Heart left ventricle (tissue), 16 donors: ENCODE results near the gene PTPRN2. TPM values are rescaled to one million over a fixed set of nuclear protein-coding genes. Genes with fewer than 3 reads are reported as not detected.
A peak's percentile ranks its signal among the peaks of the same experiment; 100 is the strongest.

Experiments used
- ATAC-seq, 4 donors: fragments of 200-7000 bp; cut with Tn5 transposase; one replicate each; pipeline ENCODE4 v1.9.1; 2020 to 2022; ENCODE audit warnings: moderate library complexity in 4 of 4, mild to moderate bottlenecking in 3 of 4, moderate number of reproducible peaks in 1 of 4
- DNase-seq, 5 donors: peaks; one replicate each; pipeline ENCODE4 v3.0.0-alpha.2; 2020
- H3K27ac ChIP-seq, 12 donors: fragments of 200-600 bp; sonication (generic) in 4 of 12; one replicate each; pipeline versions ENCODE4 v1.5.0 to v1.8.0; 2016 to 2022; ENCODE audit warnings: mild to moderate bottlenecking in 2 of 12
- H3K27me3 ChIP-seq, 9 donors: fragments of 200-600 bp; sonication (generic) in 2 of 9; one replicate each; pipeline versions ENCODE4 v1.5.1 to v1.8.0; 2016 to 2022; ENCODE audit warnings: mild to moderate bottlenecking in 3 of 9
- H3K36me3 ChIP-seq, 9 donors: fragments of 200-600 bp; sonication (generic) in 2 of 9; one replicate each; pipeline versions ENCODE4 v1.5.0 to v1.8.0; 2018 to 2022; ENCODE audit warnings: mild to moderate bottlenecking in 2 of 9
- H3K4me1 ChIP-seq, 12 donors: fragments of 200-600 bp; sonication (generic) in 4 of 12; one replicate each; pipeline versions ENCODE4 v1.5.0 to v1.8.0; 2016 to 2022; ENCODE audit warnings: mild to moderate bottlenecking in 3 of 12
- H3K4me3 ChIP-seq, 12 donors: fragments of 200-600 bp; sonication (generic) in 4 of 12; one replicate each; pipeline versions ENCODE4 v1.5.0 to v1.8.0; 2017 to 2022; ENCODE audit warnings: mild to moderate bottlenecking in 9 of 12, moderate library complexity in 4 of 12
- H3K9me3 ChIP-seq, 12 donors: fragments of 200-600 bp; sonication (generic) in 4 of 12; one replicate each; pipeline versions ENCODE4 v1.5.0 to v1.8.0; 2016 to 2022; ENCODE audit warnings: mild to moderate bottlenecking in 1 of 12
- CTCF ChIP-seq, 12 donors: fragments of 200-600 bp; sonication (generic) in 4 of 12; IDR thresholded peaks; one replicate each; pipeline versions ENCODE4 v1.5.0 to v1.8.0; 2018 to 2022; ENCODE audit warnings: antibody characterized with exemption in 12 of 12, mild to moderate bottlenecking in 5 of 12
- POLR2A ChIP-seq, 2 donors: fragments of 450-650 bp; IDR thresholded peaks; one replicate each; pipeline ENCODE4 v1.6.1; 2017; ENCODE audit warnings: antibody characterized with exemption in 2 of 2, mild to moderate bottlenecking in 2 of 2, moderate library complexity in 2 of 2
- WGBS, 4 donors: extraction: QIAGEN DNeasy Blood & Tissue Kit in 2 of 4; methylation state at CpG; one replicate each; pipeline versions ENCODE4 v1.1.5 to v1.1.7; 2013 to 2018; 5-methylcytosine and 5-hydroxymethylcytosine counted together
- intact Hi-C, 10 donors: fragments of 100-400 bp; cut with DNase I; formaldehyde crosslinking; loops; one replicate each; pipeline versions ENCODE4 v1.11.1 to v1.14.2; 2022
- polyA plus RNA-seq, 2 donors: library from polyadenylated mRNA; stranded (reverse); fragments of 200-250 nt; gene quantifications; one replicate each; pipeline ENCODE4 v1.2.3, GENCODE V29; 2013
- total RNA-seq, 9 donors: library from RNA; depleted of rRNA in 2 of 9; stranded (reverse); fragments of >200 nt in 2 of 9; fragmentation: NEBNext Ultra II Directional in 3 of 9; extraction: Animal tissue kit (Norgen Biotek cat#: 25700) in 3 of 9; gene quantifications; one replicate each; pipeline versions ENCODE4 v1.1.0 to v1.2.4, GENCODE V29; 2016 to 2023
- donor health status: ischemic (EF 13 %, LVEDD 7.1; RV severe dilation, severe dysfunction).
- donor health status: healthy with polysubstance abuse.
- donor health status: DM: no; HTN: yes; CAD: no.
- donor health status: DM: no; HTN: no; CAD: no.
- donor health status: ischemic (EF 25% LVEDD 6.9; RV normal size, moderate dysfunction).
- donor health status: ischemic (EF 25% LVEDD 5.7; RV mildly dilated, moderate dysfunction).
- donor health status: healthy.
- donor health status: DM: yes; HTN: yes; CAD: no.
- donor health status: ischemic (EF 35%, LVEDD 5.7; RV mildly dilated, moderate dysfunction).
- donor health status: nonischemic (EF 11% LVEDD 7.7; RV severe dilation, severe dysfunction).
- donor health status: DM: yes; HTN: yes; CAD: no.
- donor health status: PGD.
- donor health status: ischemic (EF 29% LVEDD 5.4; RV normal size, mild dysfunction).
- donor health status: nonischemic (EF 23%, LVEDD 6.1; RV moderate dilation, normal function).

The PTPRN2 gene
- total and polyA plus RNA-seq, 11 donors = 0.61 to 2.3 (median 1.3) TPM

GRCh38 chr7:158054611-158055010, 533.0 kb downstream of the PTPRN2 start:
- DNase-seq (peak in 1 of 5 donors; percentile 10), ATAC-seq (no peak)
- Histone ChIP-seq H3K27me3 (no peaks in the 10 kb centered on the region), H3K4me3 (no peak overlapping the region), H3K4me1 (peaks cover 0 to 8% (median 0%) of the 10 kb centered on the region in 12 donors), H3K36me3 (no peaks in the 10 kb centered on the region), H3K9me3 (peaks cover 0 to 6% (median 0%) of the 10 kb centered on the region in 12 donors), H3K27ac (no peak overlapping the region)
- TF ChIP-seq CTCF (IDR thresholded peaks at IDR 0.05) = no peak
- no peak for TF ChIP-seq POLR2A (IDR thresholded peaks at IDR 0.05)
- intact Hi-C loops = no loop called here
- 85 to 90% (median 88%) methylated on average over 11 of the region's 11 CpGs for whole genome bisulfite sequencing, 4 donors

GRCh38 chr7:158054081-158054480, 533.5 kb downstream of the PTPRN2 start:
- no peak for ATAC-seq
- no peak for DNase-seq
- no peak overlapping the region for H3K27ac ChIP-seq
- H3K4me1 ChIP-seq = peaks cover 0 to 8% (median 0%) of the 10 kb centered on the region in 12 donors
- H3K9me3 ChIP-seq = peaks cover 0 to 6% (median 0%) of the 10 kb centered on the region in 12 donors
- TF ChIP-seq POLR2A (IDR thresholded peaks at IDR 0.05) (no peak), CTCF (IDR thresholded peaks at IDR 0.05) (no peak)
- no peak overlapping the region for H3K4me3 ChIP-seq
- no peaks in the 10 kb centered on the region for H3K27me3 ChIP-seq
- intact Hi-C loops = no loop called here
- 89 to 93% (median 90%) methylated on average over 8 of the region's 8 CpGs for WGBS, 4 donors
- no peaks in the 10 kb centered on the region for H3K36me3 ChIP-seq

- intact Hi-C loops = no loop called here
- DNase-seq (no peak), ATAC-seq (no peak)
- Histone ChIP-seq H3K4me3 (no peak overlapping the region), H3K36me3 (no peaks in the 10 kb centered on the region), H3K4me1 (peaks cover 0 to 8% (median 0%) of the 10 kb centered on the region in 12 donors), H3K27ac (no peak overlapping the region), H3K27me3 (no peaks in the 10 kb centered on the region), H3K9me3 (peaks cover 0 to 6% (median 0%) of the 10 kb centered on the region in 12 donors)
- TF ChIP-seq POLR2A (IDR thresholded peaks at IDR 0.05) (no peak), CTCF (IDR thresholded peaks at IDR 0.05) (no peak)
- WGBS, 4 donors = 84 to 91% (median 88%) methylated on average over 14 of the region's 14 CpGs
These were observed 534.3 kb downstream of the PTPRN2 start for GRCh38 chr7:158053183-158053915.

- Histone ChIP-seq H3K27ac (no peak overlapping the region), H3K4me1 (peaks cover 0 to 8% (median 0%) of the 10 kb centered on the region in 12 donors), H3K9me3 (peaks cover 0 to 1% (median 0%) of the 10 kb centered on the region in 12 donors), H3K4me3 (no peak overlapping the region), H3K36me3 (no peaks in the 10 kb centered on the region), H3K27me3 (no peaks in the 10 kb centered on the region)
- DNase-seq = no peak
- TF ChIP-seq POLR2A (IDR thresholded peaks at IDR 0.05) (no peak), CTCF (IDR thresholded peaks at IDR 0.05) (no peak)
- intact Hi-C loops = no loop called here
- 81 to 83% (median 82%) methylated on average over 21 to 24 of the region's 24 CpGs for WGBS, 4 donors
- no peak for ATAC-seq
These were observed 535.1 kb downstream of the PTPRN2 start for GRCh38 chr7:158052381-158053060.
